ENCODE measurements around the gene NAALADL2. TPM values are rescaled to one million over a fixed set of nuclear protein-coding genes. Genes with fewer than 3 reads are reported as not detected.

NAALADL2 gene
- total RNA-seq, 1 experiment from 2014 or later, result 2.7 TPM

- ChIA-PET CTCF (interaction anchor here (0.6 kb wide), 1 partner anchor 1223 kb away, joined by 3 read pairs; no protein-coding TSS in a partner anchor), POLR2A (no interaction called here)
- ATAC-seq (no peak), DNase-seq (ENCODE audit: low read depth, low spot score) (no peak)
- Histone ChIP-seq H3K27me3 (ENCODE audit: control insufficient read depth, insufficient read depth, low read length) (no peaks in the 10 kb centered on the region), H3K9me3 (ENCODE audit: control insufficient read depth, insufficient read depth, low read depth, low read length) (no peaks in the 10 kb centered on the region), H3K4me3 (ENCODE audit: low read depth in 2 of 2, low read length in 2 of 2) (no peak overlapping the region), H3K36me3 (ENCODE audit: control insufficient read depth, insufficient read depth, low read length) (no peaks in the 10 kb centered on the region), H3K27ac (ENCODE audit: low read length) (no peak overlapping the region), H3K4me1 (ENCODE audit: control insufficient read depth, insufficient read depth, low read length) (no peaks in the 10 kb centered on the region)
- in situ Hi-C loops (cut with HindIII; ENCODE audit: low pct_unique_long_range_greater_than_20kb, low sequenced_read_pairs) (no loop called here), intact Hi-C loops (cut with micrococcal nuclease; ENCODE audit: unreplicated experiment) (no loop called here)
- no TSS peak for BruUV-seq (replicated peaks)
- no peak for TF ChIP-seq POLR2AphosphoS5 (IDR thresholded peaks at IDR 0.05; ENCODE audit: low read depth, low read length)
- TF ChIP-seq TCF7L2 (IDR thresholded peaks at IDR 0.05; ENCODE audit: low read depth, low read length), result no peak
- no peak for TF ChIP-seq CTCF (IDR thresholded peaks at IDR 0.05)
- TF ChIP-seq REST (IDR thresholded peaks at IDR 0.05; ENCODE audit: insufficient read depth in 1 of 2, low read depth in 2 of 2, low read length in 1 of 2), result no peak
- TF ChIP-seq SIN3A (IDR thresholded peaks at IDR 0.05; ENCODE audit: borderline replicate concordance, insufficient read depth, low read depth, low read length), result no peak
Measured at GRCh38 chr3:175287361-175287963, 428.3 kb downstream of the NAALADL2 start.

- H3K9me3 ChIP-seq (ENCODE audit: control insufficient read depth, insufficient read depth, low read depth, low read length), result no peaks in the 10 kb centered on the region
- no peaks in the 10 kb centered on the region for H3K27me3 ChIP-seq (ENCODE audit: control insufficient read depth, insufficient read depth, low read length)
- H3K36me3 ChIP-seq (ENCODE audit: control insufficient read depth, insufficient read depth, low read length), result no peaks in the 10 kb centered on the region
- no peak overlapping the region for H3K4me3 ChIP-seq (ENCODE audit: low read depth in 2 of 2, low read length in 2 of 2)
- TF ChIP-seq TCF7L2 (IDR thresholded peaks at IDR 0.05; ENCODE audit: low read depth, low read length) (no peak), REST (IDR thresholded peaks at IDR 0.05; ENCODE audit: insufficient read depth in 1 of 2, low read depth in 2 of 2, low read length in 1 of 2) (no peak), SIN3A (IDR thresholded peaks at IDR 0.05; ENCODE audit: borderline replicate concordance, insufficient read depth, low read depth, low read length) (no peak), POLR2AphosphoS5 (IDR thresholded peaks at IDR 0.05; ENCODE audit: low read depth, low read length) (no peak), CTCF (IDR thresholded peaks at IDR 0.05) (no peak)
- no peak overlapping the region for H3K27ac ChIP-seq (ENCODE audit: low read length)
- ChIA-PET CTCF (no interaction called here), POLR2A (no interaction called here)
- H3K4me1 ChIP-seq (ENCODE audit: control insufficient read depth, insufficient read depth, low read length), result no peaks in the 10 kb centered on the region
- no peak for DNase-seq (ENCODE audit: low read depth, low spot score)
- no TSS peak for BruUV-seq (replicated peaks)
- ATAC-seq, result no peak
- intact Hi-C loops (cut with micrococcal nuclease; ENCODE audit: unreplicated experiment) (no loop called here), in situ Hi-C loops (cut with HindIII; ENCODE audit: low pct_unique_long_range_greater_than_20kb, low sequenced_read_pairs) (no loop called here)
Measured at GRCh38 chr3:175288621-175289020, 429.5 kb downstream of the NAALADL2 start.
